G401 (cell line): ENCODE data around the gene LCTL. TPM values are rescaled to one million over a fixed set of nuclear protein-coding genes. Genes with fewer than 3 reads are reported as not detected.
A peak's percentile ranks its signal among the peaks of the same experiment; 100 is the strongest.

Experiments used
- DNase-seq: peaks from one replicate; pipeline ENCODE4 v3.0.0-alpha.2; 2015; ENCODE audit warnings: low spot score
- in situ Hi-C: cut with HindIII; loops from 2 replicates; pipeline ENCODE4 v1.10.0; 2016; ENCODE audit warnings: low sequenced_read_pairs, mixed read lengths
- total RNA-seq: library from RNA; depleted of rRNA; stranded (reverse); fragments of >200 nt; shearing (Covaris generic); gene quantifications from 2 replicates; pipeline ENCODE4 v1.2.3, GENCODE V29; 2014; rRNA removed

LCTL gene
- 0.07 TPM in 1 of 2 replicates, not detected in the other for total RNA-seq

DNA sequence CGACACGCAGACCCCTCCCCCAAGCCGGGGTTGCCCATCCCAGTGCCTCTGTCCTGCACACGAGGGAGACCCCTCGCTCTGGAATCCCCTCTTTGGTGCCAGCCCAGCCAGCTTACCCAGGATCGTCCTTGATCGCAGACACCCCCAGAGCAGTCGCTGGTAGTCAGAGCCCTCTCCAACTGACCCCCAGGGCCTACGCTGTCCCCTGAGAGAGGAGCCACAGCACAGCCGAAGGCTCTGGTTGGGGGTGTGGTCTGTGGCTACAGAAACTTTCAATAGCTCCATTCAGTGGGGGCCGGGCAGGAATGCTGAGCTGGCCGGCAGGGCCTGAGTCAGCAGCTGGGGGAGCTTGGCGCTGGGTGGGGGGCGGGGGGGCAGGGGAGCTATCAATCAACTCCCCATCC is at the start of gene LCTL:
TSS of gene LCTL (minus strand) at position 258 of the 404 bp plus-strand sequence. CDS start 633 bp downstream, outside the sequence.
- in situ Hi-C loops: no loop called here
- no peak for DNase-seq

DNA sequence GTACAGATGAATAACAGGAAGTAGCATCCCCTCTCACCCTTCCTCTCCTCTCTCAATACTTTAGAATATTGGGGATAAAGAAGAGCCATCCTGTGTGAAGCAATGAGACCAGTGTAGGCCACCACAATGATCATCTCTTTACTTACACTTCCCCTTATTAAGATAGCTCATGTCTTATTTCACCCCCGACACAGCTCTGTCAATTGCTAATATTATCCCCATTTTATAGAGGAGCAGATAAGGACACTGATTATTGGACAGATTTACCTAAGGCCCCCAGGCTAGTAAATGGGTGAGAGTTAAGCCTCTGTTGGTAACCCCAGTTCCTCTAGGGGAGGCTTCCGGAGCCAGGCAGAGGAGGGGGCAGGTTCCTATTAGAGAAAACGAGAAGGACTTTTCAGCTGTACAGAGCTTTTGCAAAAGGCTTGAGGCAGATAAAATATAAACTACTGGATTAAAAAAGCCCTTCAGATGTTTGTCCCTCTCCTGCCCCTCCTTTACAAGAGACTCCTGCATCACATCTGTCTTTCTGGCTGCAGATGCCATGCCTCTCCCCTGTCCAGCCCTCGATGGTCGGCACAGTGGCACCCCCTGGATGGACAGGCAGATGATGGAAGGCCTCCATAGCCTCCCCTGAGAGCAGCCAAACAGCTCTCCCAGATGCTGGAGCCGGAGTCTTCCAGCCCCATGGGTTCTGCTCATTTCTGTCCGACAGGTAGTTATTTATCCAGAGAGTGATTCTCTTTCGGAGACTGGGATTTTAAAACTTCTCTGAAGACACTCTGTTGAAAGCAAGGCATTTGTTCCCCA is 49.4 kb upstream of the LCTL start:
- no peak for DNase-seq
- in situ Hi-C loops: no loop called here

GRCh38 chr15:66614456-66614855 is 48.7 kb upstream of the LCTL start:
- in situ Hi-C loops: no loop called here
- no peak for DNase-seq

DNA sequence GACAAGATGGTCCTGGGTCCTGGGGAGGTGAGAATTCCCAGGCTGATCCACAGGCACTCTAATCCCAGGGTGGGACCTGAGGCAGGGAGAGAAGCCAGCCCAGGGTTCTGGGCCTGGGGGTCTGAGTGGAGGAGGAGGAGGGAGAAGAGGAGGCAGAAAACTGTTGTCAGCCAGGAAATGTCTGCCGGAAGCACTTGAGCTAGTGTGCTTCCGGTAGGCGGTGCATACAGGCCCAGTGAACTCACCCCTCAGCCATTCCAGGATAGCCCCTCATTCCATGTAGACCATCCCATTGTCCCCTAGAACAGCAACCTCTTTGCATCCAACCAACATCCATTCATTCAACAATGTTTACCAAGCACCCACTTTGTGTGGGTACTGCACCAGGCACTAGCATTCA is 47.9 kb upstream of the LCTL start:
- DNase-seq: no peak
- in situ Hi-C loops: no loop called here

DNA sequence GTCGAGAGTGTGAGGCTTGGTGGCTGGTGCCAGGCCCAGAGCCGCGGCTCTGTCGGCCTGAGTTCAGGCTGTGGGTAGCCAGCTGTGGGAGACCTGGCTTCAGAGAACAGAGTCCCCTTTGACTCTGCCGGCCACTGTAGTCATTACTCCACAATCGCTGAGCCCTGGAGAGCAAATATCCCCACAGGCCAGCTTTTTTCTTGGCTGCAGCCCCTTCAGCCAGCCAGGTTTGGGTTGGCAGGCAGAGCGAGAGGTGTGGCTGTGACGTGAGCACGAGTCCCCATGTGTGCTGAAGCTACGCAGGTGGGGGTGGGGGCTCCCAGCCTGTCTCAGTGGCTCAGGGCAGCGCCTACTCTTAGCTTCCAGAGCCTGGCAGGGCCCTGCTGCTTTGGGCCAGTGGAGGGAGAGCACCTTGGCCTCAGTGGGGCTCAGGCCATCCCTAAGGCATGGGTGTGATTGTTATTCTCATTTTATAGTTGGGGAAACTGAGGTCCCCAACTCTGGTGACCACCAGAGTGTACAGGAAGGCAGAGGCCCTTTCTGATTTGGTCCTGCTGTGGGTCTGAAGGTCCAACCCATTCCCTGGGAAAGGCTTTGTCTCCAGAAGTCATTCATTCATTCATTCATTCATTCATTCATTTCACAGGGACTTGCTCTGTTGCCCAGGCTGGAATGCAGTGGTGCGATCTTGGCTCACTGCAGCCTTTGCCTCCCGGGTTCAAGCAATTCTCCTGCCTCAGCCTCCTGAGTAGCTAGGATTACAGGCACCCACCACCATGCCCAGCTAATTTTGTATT is 45.7 kb upstream of the LCTL start:
- in situ Hi-C loops: no loop called here
- no peak for DNase-seq

DNA sequence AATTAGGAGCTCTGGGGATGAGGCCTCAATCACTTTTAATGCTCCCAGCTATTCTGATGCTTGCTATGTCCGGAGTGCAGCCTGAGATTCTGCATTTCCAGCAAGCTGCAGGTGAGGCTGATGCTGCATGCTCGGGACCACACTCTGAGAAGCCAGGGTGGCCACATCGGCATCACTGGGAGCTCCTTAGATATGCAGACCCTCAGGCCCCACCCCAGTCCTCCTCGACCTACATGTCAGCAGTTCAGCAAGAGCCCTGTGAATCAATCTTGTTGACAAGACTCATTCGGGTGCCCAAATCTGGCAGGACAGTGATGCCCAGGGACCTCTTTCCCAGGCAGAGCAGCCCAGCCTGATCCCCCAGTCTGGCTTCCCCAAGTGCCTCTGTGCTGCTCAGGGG is 44.1 kb upstream of the LCTL start:
- in situ Hi-C loops: no loop called here
- no peak for DNase-seq

DNA sequence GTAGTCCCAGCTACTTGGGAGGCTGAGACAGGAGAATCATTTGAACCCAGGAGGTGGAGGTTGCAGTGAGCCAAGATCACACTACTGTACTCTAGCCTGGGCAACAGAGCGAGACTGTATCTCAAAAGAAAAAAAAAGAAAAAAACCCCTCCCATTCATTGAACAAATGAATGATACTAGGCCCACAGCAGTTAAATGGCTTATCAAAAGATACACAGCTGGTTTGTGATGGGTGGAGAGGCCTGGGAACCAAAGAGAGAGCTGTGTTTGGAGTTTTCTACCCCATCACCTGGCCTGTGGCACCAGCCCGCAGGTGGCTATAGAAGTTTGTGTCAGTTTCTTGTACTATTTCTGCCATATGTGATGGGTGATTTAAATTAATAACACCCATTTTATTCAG is 43.1 kb upstream of the LCTL start:
- no peak for DNase-seq
- in situ Hi-C loops: no loop called here

DNA sequence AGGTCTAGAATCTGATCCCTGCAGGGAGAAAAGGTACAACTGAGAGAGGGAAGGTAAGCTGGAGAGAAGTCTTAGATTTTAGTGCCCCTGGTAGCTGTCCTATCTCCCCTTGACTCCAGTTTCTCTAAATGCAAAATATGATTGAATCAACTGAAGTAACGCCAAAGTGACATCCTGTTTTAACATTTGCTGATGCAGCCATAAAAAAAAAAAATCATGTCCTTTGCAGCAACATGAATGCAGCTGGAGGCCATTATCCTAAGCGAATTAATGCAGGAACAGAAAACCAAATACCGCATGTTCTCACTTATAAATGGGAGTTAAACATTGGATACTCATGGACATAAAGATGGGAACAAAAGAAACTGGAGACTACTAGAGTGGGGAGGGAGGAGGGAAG is 42.4 kb upstream of the LCTL start:
- no peak for DNase-seq
- in situ Hi-C loops: no loop called here

GRCh38 chr15:66603301-66604179 is 37.7 kb upstream of the LCTL start:
- peak; percentile 31 for DNase-seq
- in situ Hi-C loops: no loop called here

- no peak for DNase-seq
- in situ Hi-C loops: no loop called here
These were observed 35.7 kb upstream of the LCTL start for GRCh38 chr15:66601521-66601920.

GRCh38 chr15:66600240-66600627 is 34.4 kb upstream of the LCTL start:
- in situ Hi-C loops: no loop called here
- DNase-seq: peak; percentile 93

- no peak for DNase-seq
- in situ Hi-C loops: no loop called here
These were observed 33.9 kb upstream of the LCTL start for GRCh38 chr15:66599536-66600239.

GRCh38 chr15:66598095-66598815 is 32.5 kb upstream of the LCTL start:
- in situ Hi-C loops: no loop called here
- no peak for DNase-seq

DNA sequence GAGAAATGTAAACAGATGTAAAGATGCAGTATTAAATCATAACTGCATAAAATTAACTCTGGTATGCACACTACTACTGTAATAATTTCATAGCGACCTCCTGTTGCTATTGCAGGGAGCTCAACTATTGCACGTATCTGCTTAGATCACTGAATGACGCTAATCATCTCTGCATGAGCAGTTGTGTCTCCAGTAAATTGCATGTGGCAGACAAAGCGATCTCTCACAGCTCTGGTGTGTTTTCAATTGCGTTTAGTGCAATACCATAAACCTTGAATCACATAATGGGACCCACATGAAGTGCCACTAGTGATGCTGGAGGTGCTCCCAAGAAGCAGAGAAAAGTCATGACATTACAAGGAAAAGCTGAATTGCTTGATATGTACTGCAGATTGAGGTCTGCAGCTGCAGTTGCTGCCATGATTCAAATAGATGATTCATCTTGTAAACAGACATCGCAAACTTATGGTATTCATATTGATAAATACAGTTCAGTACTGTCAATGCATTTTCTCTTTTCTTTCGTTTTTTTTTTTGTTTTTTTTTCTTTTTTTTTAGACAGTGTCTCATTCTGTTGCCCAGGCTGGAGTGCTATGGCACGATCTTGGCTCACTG is 30.2 kb upstream of the LCTL start:
- no peak for DNase-seq
- in situ Hi-C loops: no loop called here

DNA sequence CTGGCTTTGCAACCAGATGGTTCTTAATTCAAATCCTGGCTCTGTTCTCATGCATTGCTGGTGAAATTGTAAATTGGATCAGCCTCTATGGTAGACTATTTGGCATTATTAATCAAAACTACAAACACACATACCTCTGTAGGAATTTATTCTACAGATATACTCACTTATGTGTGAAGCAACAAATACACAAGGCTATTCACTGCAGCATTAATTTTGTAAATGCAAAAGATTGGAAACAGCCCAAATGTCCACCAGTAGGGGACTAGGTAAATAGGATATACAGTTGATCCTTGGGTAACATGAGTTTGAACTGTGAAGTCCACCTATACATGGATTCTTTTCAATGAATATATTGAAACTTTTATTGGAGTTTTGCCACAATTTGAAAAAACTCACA is 29.5 kb upstream of the LCTL start:
- in situ Hi-C loops: no loop called here

GRCh38 chr15:66594836-66595235 is 29.0 kb upstream of the LCTL start:
- no peak for DNase-seq

More for the DNA sequence above, 29.5 kb upstream of the LCTL start:
- no peak for DNase-seq

GRCh38 chr15:66594344-66594743 is 28.5 kb upstream of the LCTL start:
- DNase-seq: no peak
- in situ Hi-C loops: no loop called here

More at GRCh38 chr15:66594836-66595235, 29.0 kb upstream of the LCTL start:
- in situ Hi-C loops: no loop called here

GRCh38 chr15:66593219-66593780 is 27.5 kb upstream of the LCTL start:
- peak; percentile 72 for DNase-seq
- in situ Hi-C loops: no loop called here
